HG02678 (cell line): Measurements from ENCODE around the gene ZNF652.
"Not testable (repeated sequence)": the region's sequence is repeated elsewhere in the genome, so short reads cannot be mapped to it uniquely, and the experiment has no call there.

Experiments used
- ATAC-seq: cut with Tn5 transposase; IDR thresholded peaks from one replicate; pipeline ENCODE4 v1.9.1; 2021; ENCODE audit warnings: mild to moderate bottlenecking, moderate library complexity; ENCODE audit not compliant: unreplicated experiment

The ZNF652 gene

DNA sequence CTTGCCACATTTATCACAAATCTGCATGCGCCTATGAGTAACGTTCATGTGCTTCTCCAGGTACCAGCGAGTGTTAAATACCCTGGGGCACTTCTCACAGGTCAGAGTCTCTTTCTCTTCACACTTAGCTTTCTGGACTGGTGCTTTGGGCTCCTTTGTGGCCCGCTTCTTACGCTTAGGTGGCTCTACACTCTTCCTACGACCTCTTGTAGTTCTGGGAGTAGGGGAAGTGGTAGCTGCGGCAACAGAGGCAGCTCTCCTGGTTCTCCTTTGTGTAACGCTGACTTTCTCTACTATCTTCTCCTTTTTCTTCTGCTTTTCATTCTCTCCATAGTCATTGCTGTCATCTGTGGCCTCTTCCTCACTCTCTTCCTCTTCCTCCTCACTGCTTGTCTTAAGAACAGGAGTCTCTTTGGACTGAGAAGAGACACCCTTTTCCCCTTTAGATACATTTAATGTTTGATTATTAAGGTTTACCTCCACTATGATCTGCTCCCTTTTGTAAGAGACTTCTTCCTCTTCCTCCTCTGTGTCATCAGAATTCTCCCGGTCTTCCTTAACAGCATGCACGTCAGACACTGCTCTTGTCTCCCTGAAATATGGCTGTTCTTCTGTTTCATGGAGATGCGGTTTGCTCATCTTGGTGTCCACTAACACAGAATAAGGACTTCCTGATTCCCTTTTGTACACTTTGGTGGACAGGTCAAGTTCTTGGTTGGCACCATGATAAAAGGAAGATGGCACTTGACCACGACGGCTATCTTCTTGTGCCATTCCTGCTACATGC is 45.0 kb downstream of the ZNF652 start:
- no peak for ATAC-seq

DNA sequence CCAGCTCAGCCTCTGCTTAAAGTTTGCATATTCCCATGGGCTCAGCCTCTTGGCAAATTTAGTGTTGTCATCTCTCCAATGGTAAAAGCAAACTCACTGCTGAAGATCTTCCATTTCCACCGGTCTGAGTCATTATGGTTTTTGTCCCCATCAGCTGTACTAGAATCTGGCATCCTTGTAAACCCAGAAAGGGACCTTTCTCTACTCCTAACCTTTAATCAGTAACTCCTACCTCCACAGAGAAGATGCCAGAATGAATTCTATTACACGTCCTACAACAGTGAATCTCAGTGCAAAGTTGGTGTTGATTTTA is 45.8 kb downstream of the ZNF652 start:
- ATAC-seq = no peak

DNA sequence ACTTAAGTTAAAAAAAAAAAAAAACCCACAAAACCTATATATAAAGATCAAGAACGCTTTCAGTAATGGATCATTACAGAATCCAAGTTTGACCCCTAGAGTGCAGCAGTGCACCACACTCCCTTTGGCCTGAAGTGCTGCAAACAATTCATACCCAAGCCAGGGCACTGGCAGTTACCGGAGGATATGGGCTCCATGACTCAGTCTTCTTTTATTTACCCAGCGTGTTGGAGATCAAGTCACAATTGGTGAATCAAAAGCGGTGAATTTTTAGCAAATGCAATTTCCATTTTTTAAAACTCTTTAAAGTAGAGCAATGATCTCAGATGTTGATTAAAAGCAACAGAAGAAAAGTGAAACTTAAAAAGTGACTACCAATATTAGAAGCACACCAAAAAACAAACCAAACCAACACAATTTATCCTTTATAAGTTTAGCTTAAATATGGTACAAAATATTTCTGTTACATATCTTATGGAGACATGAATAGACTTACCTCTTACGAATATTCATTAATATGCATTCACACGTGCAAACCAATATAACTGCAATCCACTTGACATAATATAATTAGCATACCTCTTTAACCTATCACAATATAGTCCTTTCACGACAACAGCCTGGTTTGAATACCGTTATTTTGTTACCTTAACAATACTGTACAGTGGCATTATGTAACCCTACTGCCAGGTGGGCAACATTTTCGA is 46.3 kb downstream of the ZNF652 start:
- no peak for ATAC-seq

DNA sequence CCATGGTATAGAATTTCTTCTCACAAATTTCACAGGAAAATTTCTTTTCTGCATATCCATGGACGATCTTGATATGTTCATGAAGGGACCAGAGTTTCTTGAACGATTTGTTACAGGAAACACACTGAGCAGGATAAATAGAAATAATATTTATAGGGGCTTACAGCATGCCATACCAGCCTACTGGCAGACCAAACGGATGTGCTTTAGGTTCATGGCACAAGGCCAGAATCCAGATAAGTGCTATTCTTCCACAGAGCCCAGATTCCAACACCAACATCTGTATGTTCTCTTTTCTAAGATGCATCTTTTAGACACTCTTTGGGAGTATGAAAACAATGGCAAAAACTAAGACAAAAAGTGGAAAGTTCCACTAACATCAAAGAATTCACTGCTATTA is 49.3 kb downstream of the ZNF652 start:
- no peak for ATAC-seq

DNA sequence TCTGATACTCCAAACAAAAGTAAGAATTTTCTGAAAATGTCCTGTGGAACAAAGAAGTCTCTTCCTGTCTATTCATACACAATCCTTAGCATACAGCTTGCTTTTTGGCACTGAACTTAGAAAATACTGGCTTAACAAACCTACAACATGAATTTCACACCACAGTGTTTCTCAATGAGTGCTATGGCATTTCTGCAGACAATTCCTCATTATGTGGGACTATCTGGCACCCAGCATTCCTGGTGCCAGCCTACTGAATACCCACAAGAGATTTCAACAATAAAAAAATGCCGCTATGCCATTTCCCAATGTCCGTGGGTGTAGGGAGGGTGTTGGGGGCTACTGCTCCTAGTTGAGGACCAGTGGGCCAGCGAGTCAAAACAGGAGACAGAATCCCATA is 62.1 kb downstream of the ZNF652 start:
- ATAC-seq = no peak

DNA sequence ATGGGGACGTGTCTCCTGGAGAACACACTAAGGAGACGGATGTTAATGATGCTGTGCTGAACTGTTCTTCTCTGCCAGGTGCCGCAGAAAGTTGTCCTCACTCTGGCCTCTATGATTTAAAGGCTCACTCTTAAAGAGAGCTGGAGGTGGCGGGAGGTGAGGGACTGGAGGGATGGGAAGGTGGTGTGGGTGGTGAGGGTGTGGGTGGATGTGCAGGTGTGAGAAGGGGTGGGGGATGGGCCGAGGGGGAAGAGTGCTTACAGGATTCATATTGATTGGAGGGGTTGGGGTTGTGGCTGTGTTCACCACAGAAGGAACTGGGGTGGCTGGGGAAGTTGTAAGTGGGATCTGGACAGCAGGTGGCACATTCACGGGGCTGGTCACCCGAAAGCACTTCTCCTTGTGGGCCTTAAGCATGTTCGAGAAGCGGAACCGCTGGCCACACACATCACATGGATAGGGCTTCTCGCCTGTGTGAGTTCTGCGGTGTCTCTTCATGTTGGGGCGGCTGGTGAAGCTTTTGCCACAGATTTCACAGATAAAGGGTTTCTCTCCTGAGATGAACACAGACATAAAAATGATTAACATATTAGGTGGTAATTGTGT is 63.6 kb downstream of the ZNF652 start:
- no peak for ATAC-seq

DNA sequence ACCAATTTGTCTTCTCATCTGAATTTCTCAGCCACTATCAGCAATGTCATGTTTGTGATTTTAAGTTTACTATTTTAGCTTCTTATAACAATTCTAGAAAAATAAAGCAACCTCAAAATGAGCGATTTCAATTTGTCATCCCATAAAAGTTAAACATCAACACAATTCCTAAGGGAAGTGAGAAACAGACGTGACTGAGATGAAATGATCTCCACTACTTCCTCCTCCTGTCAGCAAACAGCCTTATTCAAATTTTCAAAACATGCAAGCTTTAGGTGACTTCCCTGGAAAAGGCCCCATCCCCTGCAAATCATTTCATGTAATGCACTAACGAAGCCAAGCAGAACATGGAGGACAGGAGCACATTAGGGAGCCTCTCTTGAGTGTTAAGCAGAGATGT is 64.9 kb downstream of the ZNF652 start:
- ATAC-seq = no peak

DNA sequence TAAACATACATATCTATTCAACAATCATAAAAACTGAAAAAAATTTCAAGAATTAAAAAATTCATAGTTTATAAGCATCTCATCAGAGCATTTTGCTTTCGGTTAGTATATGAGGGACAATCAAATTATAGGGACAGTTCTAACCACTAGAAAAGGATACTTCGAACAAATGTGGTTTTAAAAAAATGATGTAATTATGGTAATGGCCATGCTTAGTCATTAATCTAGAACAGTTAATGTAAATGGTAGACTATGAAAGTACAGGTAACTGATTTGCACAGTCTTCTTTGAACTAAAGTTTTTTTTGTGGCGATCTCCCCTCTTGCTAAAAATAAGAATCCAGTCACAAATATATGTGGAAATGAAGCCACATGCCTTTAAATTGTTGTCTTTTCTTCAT is 67.9 kb downstream of the ZNF652 start:
- ATAC-seq = no peak

DNA sequence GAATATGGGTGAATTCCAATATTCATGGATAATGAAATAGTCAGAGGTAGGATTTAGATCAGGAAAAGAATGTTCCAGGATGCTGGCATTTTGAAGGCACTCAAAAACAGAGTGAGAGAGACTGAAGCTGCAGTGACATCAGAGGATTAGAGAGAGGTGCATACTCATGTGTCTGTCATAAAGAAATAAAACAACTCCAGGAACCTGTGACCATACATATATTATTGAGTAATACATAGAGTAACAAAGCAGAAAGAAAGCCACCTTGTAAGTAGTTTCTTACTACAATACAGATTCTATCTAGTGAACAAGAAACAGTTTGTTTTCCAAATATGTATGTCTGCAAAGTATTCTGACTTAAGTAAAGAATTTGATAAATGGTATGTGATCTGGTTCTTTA is 69.1 kb downstream of the ZNF652 start:
- no peak for ATAC-seq

DNA sequence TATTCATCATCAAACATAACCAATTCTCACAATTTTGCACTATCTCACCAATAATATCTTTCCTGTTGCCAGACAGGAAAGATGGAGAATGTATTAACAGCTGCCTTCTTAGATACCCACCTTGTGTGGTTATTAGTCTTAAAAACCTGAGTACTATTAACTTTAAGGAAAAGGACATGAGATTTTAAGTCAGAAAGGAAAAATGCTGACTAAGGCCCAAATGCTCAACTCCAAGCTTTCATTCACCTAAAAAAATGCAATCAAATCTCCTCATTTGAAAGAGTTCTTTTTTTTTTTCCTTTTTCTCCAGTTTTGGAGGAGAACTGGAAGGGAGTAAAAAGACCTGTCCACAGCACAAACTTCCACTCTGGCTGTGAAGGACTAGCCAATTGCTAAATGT is 70.1 kb downstream of the ZNF652 start:
- no peak for ATAC-seq

DNA sequence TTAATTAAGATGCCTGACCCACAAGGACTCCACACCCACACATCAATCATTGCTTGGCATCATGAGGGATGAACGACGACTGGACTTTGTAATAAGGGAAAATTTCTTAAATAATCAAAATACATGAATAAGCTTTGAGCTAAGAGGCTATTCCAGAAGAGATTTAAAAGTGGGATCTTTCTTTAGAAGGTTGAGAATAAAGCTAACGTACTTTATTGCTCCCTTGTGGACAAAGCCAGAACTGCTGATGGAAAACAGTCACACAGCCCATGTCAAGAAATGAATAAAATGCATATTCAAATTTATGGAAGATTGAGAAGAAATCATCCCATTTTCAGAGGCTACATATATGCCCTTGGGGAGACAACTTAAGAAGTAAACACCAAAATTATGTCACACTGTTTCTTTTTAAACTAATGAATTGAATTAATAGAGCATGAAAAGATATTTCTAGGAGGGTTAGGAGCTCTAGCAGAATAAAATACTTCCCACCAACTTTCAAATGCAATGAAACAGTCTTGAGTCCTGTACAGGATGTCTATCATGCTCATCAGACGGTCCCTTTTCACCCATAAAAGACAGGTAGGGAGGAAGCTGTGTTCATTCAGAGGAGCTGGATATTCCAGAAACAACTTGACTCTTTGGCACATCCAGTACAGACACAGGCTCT is 71.2 kb downstream of the ZNF652 start:
- ATAC-seq = no peak

DNA sequence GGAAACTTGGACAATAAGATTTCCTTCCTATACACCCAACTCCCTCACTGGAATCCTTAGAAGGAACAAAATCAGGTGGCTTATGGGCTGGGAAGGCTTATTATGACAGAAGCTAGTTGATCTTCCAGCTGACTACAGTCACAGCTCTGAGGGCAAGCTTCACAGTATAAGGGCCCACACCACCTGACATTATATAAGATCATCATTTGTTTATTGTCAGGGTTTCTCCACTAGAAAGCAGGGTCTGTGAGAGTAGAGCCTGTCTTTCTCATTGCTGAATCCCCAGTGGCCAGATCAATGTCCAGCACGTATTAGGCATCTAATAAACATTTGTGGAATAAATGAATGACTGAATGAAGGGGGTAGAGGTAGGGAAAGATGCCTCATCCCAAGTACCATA is 73.7 kb downstream of the ZNF652 start:
- ATAC-seq = no peak

DNA sequence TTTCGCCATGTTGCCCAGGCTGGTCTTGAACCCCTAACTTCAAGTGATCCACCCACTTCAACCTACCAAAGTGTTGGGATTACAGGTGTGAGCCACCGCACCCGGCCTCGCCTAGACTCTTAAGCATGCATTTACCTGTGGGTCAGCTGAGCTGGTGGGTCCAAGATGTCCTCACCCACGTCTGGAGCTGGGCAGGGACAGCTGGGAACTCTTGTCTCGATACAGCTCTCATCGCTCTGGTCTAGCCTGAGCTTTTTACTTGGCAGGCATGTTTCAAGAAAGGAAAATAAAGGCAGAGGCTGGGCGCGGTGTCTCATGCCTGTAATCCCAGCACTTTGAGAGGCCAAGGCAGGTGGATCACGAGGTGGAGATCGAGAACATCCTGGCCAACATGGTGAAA is 74.6 kb downstream of the ZNF652 start:
- ATAC-seq = no peak

DNA sequence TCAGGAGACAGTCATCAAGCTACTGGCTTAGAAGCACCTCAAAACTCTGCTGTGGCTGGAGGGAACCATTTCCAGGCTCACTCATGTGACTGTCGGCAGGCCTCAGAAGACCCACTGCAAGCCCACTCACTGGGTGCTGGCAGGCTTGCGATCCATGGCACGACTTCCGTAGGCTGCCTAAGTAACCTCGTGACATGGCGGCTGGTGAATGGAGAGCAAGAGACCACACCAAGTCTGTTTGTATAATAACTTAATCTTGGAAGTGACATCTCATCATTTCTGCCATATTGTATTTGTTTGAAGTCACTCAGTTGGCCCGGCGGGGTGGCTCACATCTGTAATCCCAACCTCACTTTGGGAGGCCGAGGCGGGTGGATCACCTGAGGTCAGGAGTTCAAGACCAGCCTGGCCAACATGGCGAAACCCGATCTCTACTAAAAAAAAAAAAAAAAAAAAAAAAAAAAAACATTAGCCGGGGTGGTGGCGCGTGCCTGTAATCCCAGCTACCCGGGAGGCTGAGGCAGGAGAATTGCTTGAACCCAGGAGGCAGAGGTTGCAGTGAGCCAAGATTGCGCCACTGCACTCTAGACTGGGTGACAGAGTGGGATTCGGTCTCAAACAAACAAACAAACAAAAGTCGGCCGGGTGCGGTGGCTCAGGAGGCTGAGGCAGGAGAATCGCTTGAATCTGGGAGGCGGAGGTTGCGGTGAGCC is 75.6 kb downstream of the ZNF652 start:
- not testable (repeated sequence) for ATAC-seq

DNA sequence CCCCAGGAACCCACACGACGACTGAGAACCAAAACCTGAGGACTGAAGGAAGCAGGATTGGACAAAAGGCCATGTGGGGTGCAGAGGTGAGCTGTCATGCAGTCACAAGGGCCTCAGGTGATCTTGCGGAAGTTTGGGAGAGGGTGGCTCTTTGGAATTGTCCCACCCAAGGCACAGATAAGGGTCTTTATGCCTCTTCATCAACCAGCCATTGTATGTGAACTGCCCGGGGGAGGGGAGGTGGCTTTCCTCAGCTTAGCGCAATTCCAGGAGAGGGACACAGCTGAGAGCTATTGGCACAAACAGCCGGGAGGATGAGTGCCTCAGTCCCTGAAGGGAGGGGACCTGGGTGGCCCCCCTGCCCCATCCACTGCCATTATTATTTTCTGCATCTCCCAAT is 76.3 kb downstream of the ZNF652 start:
- no peak for ATAC-seq

DNA sequence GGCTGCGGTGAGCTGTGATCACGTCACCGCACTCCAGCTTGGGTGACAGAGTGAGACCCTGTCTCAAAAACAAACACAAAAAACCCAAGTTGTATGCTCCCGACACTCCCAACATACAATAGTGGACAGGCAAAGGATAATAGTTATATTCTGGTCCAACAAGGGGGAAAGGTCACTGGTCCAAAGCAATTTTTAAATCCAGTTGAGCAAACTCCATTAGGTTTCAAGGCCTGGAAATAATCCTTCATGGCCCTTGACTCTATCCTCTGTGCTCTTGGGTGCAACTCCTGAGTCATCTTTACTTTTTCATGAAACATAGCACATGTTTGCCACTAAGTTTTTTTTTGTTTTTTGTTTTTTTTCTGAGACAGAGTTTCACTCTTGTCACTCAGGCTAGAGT is 81.1 kb downstream of the ZNF652 start:
- no peak for ATAC-seq

DNA sequence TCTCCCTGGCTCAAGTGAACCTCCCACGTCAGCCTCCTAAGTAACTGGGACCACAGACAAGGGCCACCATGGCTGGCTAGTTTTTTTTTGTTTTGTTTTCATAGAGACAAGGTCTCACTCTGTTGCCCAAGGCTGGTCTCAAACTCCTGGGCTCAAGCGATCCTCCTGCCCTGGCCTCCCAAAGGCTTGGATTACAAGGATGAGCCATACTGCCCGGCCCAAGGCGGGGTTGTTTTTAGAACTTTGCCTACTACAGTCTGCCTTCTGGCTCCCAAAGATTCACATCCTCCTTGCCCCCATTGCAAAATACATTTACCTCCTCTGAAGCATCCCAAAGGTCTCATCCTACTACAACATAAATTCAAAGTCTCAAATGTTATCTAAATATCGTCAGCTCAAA is 82.0 kb downstream of the ZNF652 start:
- no peak for ATAC-seq

DNA sequence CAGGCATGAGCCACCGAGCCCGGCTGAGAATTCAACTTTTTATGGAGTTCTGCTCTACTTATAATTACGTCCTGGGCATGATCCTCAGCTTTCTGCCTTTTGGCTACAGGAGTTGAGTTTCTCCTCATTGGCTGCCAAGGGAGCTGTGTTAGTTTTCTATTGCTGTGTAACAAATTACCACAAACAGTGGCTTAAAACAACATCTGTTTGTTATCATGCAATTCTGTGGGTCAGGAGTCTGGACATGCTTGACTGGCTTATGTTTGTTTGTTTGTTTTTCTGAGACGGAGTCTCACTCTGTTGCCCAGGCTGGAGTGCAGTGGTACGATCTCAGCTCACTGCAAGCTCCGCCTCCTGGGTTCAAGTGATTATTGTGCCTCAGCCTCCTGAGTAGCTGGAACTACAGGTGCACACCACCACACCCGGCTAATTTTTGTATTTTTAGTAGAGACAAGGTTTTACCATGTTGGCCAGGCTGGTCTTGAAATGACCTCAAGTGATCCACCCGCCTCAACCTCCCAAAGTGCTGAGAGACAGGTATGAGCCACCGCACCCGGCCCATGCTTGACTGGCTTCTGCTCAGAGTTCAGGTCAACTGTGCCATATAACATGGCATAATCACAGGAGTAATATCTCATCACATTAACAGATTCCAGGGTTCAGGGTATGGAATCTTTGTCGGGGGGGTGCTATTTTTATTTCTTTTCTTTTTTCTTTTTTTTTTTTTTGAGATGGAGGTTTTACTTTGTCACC is 82.6 kb downstream of the ZNF652 start:
- not testable (repeated sequence) for ATAC-seq

DNA sequence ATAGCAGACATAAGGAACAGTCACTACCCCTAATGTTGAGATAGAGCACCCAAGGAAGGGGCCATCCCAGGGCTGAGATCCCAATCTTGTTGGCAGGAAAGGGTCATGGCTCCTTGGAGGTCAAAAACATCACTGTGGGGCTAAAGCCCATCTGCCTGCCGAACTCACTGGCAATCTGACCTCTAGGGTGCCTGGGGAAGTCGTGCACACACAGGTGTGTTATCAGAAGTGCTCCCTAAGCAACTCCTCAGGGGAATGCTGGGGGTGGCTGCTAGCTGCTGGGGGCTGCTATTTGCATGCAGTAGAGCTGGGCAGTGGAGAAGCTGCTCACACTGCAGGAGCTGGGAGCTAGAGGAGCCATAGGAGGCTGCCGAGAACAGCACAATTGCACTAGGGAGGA is 84.0 kb downstream of the ZNF652 start:
- no peak for ATAC-seq

DNA sequence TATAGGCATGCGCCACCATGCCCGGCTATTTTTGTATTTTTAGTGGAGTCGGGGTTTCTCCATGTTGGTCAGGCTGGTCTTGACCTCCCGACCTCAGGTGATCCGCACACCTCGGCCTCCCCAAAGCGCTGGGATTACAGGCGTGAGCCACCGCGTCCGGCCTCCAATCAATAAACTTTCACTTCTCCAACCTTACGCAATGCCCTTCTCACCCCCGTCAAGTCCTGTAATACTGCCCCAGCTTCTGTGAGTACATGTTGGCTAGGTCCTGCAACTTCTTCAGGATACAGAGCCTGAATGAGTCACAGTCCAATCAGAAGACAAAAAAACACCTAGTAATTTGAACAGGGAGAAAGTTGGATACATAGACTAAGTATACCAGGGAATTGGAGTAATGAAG is 84.4 kb downstream of the ZNF652 start:
- ATAC-seq = no peak
